Activated B cell treated with CpG ODN at 0.5 μM for 24 hours (primary cell): ENCODE results near the gene GRIP2. TPM values are rescaled to one million over a fixed set of nuclear protein-coding genes. Genes with fewer than 3 reads are reported as not detected.

Experiments used
- ATAC-seq: fragments of 200-7000 bp; cut with Tn5 transposase; one replicate; pipeline ENCODE4 v1.10.0; 2021; ENCODE audit warnings: low read depth, mild to moderate bottlenecking, moderate library complexity
- CTCF ChIA-PET: fragments of 350-600 bp; sonication (Branson Sonifier 250); formaldehyde crosslinking; loops from one replicate; lab custom pipeline; 2021; ENCODE audit warnings: antibody characterized with exemption; lab: Charles Lee
- POLR2A ChIA-PET: fragments of 350-600 bp; sonication (Branson Sonifier 250); formaldehyde crosslinking; loops from one replicate; lab custom pipeline; 2021; ENCODE audit warnings: antibody characterized with exemption; lab: Charles Lee
- DNase-seq: peaks from one replicate; pipeline ENCODE4 v3.0.0; 2022
- H3K27ac Mint-ChIP-seq: one replicate; pipeline ENCODE4 v1.8.0; 2020; ENCODE audit warnings: mixed read lengths
- H3K27me3 Mint-ChIP-seq: one replicate; pipeline ENCODE4 v1.8.0; 2021; ENCODE audit warnings: mixed read lengths
- H3K36me3 Mint-ChIP-seq: one replicate; pipeline ENCODE4 v1.8.0; 2021; ENCODE audit warnings: low read depth, mixed read lengths
- H3K4me1 Mint-ChIP-seq: one replicate; pipeline ENCODE4 v1.8.0; 2021; ENCODE audit warnings: mixed read lengths
- H3K4me3 Mint-ChIP-seq: one replicate; pipeline ENCODE4 v1.8.0; 2020; ENCODE audit warnings: mild to moderate bottlenecking, mixed read lengths
- H3K9me3 Mint-ChIP-seq: one replicate; pipeline ENCODE4 v1.8.0; 2020; ENCODE audit warnings: mixed read lengths
- intact Hi-C: fragments of 100-400 bp; cut with micrococcal nuclease; formaldehyde crosslinking; loops from one replicate; pipeline ENCODE4 v1.15.1; 2024
- total RNA-seq: library from RNA; stranded (reverse); gene quantifications from 2 replicates; pipeline ENCODE4 v1.2.3, GENCODE V29; 2022
- TF ChIP-seq, protein P1 (sequence below): fragments of 200-600 bp; IDR thresholded peaks from one replicate; pipeline ENCODE4 v1.8.0; 2022; ENCODE audit warnings: antibody characterized with exemption, mild to moderate bottlenecking

Gene GRIP2
- total RNA-seq, 1 donor from 2014 or later = not detected

DNA sequence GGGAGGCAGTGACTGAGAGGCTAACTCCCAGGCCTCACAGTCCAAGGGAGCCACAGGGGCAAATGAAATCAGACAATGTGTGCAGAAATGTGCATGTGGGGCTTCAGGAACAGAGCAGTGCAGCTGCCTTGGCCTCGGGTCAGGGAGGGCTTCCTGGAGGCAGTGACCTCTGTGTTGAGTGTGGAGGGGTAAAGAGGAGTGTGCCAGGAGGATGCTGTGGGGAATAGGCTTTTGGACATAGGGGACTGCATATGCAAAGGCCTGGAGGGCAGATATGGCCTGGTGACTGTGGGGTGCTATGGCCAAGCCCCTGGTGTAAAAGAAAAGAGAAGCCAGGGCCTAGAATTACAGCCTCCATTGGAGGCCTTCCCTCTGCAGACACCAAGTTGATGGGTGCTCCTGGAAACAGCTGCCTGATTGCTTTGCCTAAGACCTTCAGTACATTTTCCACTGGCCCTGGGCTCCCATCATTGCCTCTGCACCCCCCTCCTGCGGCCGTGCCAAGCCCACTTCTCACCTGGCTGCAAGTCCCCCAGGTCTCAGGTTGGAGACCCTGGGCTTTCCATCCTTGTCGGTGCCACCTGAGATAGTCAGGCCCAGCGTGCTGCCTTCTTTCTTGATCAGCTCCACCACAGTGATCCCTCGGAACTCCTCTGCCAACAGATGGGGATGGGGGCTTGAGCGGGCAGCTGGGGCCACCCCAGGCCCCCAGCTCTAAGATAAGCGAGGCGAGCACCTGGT lies 15.1 kb downstream of the GRIP2 start:
- ATAC-seq (no peak), DNase-seq (no peak)
- TF ChIP-seq, protein P1, sequence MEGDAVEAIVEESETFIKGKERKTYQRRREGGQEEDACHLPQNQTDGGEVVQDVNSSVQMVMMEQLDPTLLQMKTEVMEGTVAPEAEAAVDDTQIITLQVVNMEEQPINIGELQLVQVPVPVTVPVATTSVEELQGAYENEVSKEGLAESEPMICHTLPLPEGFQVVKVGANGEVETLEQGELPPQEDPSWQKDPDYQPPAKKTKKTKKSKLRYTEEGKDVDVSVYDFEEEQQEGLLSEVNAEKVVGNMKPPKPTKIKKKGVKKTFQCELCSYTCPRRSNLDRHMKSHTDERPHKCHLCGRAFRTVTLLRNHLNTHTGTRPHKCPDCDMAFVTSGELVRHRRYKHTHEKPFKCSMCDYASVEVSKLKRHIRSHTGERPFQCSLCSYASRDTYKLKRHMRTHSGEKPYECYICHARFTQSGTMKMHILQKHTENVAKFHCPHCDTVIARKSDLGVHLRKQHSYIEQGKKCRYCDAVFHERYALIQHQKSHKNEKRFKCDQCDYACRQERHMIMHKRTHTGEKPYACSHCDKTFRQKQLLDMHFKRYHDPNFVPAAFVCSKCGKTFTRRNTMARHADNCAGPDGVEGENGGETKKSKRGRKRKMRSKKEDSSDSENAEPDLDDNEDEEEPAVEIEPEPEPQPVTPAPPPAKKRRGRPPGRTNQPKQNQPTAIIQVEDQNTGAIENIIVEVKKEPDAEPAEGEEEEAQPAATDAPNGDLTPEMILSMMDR = no peak
- H3K4me3 Mint-ChIP-seq = no peak overlapping the region
- POLR2A ChIA-PET = no interaction called here
- H3K4me1 Mint-ChIP-seq = no peaks in the 10 kb centered on the region
- no peak overlapping the region for H3K27ac Mint-ChIP-seq
- H3K27me3 Mint-ChIP-seq = peaks cover 5% of the 10 kb centered on the region
- intact Hi-C loops = no loop called here
- no peaks in the 10 kb centered on the region for H3K9me3 Mint-ChIP-seq
- CTCF ChIA-PET = no interaction called here
- H3K36me3 Mint-ChIP-seq = no peaks in the 10 kb centered on the region

DNA sequence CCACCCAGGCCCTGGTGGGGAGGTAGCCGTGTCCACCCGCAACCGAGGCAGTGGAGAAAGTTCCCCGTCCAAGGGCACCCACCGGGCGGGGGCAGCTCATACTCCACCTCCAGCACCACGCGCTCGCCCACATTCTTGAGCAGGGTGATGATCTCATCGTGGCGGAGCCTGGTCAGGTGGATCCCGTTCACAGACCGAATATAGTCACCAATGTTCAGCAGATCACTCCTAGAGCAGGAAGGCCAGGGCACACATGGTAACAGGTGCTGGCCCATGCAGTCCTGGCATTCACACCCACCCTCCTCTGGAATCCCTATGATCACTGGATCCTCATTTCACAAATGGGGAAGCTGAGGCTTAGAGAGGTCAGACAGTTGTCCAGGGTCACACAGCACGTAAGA lies 15.8 kb downstream of the GRIP2 start:
- Mint-ChIP-seq H3K4me3 (no peak overlapping the region), H3K9me3 (no peaks in the 10 kb centered on the region), H3K4me1 (no peaks in the 10 kb centered on the region), H3K27ac (no peak overlapping the region), H3K36me3 (no peaks in the 10 kb centered on the region), H3K27me3 (peaks cover 5% of the 10 kb centered on the region)
- ChIA-PET CTCF (no interaction called here), POLR2A (no interaction called here)
- intact Hi-C loops = no loop called here
- ATAC-seq (no peak), DNase-seq (no peak)
- TF ChIP-seq, protein P1 = no peak

DNA sequence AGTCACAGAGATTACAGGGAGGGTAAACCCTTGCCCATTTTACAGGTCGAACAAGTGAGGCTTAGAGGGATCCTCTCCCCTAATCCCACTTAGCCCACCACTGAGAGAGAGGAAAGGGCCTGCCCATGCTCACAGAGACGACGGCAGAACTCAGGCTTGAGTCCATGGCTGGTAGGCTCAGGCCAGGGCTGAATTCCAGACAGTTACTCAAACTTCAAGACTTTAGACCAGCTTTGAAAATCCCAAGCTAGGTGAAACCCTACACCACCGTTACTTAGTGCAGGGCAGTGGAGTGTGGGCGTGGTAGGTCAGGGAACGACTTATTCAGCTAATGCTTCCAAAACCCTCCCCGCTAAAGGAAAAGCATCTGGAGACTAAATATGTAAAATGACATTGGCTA lies 16.4 kb downstream of the GRIP2 start:
- no peaks in the 10 kb centered on the region for H3K36me3 Mint-ChIP-seq
- intact Hi-C loops = no loop called here
- CTCF ChIA-PET = no interaction called here
- H3K4me3 Mint-ChIP-seq = no peak overlapping the region
- POLR2A ChIA-PET = no interaction called here
- no peak overlapping the region for H3K27ac Mint-ChIP-seq
- DNase-seq (no peak), ATAC-seq (no peak)
- peaks cover 5% of the 10 kb centered on the region for H3K27me3 Mint-ChIP-seq
- H3K9me3 Mint-ChIP-seq = no peaks in the 10 kb centered on the region
- TF ChIP-seq, protein P1 = no peak
- no peaks in the 10 kb centered on the region for H3K4me1 Mint-ChIP-seq

DNA sequence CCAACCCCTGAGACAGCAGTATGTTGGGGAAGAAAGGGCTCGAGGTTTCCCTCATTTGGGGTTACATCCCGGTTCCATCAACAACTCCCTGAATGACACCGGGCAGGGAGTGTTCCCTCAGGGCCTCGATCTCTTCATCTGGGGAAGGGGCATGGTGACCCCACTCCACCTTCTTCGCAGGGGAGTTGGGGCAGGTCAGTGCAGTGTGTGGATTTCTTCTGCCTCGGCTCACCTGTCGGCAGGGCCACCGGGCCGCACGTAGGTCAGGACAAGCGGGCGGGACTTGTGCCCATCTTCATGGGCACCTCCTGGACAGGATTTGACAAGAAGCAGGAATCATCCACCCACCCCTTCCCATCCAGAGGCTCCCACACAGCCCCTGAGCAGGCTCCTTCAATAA lies 17.4 kb downstream of the GRIP2 start:
- Mint-ChIP-seq H3K9me3 (no peaks in the 10 kb centered on the region), H3K4me3 (no peak overlapping the region), H3K27ac (no peak overlapping the region), H3K36me3 (no peaks in the 10 kb centered on the region), H3K4me1 (no peaks in the 10 kb centered on the region), H3K27me3 (peaks cover 5% of the 10 kb centered on the region)
- DNase-seq (no peak), ATAC-seq (no peak)
- CTCF ChIA-PET = no interaction called here
- intact Hi-C loops = no loop called here
- POLR2A ChIA-PET = no interaction called here
- TF ChIP-seq, protein P1 = no peak

DNA sequence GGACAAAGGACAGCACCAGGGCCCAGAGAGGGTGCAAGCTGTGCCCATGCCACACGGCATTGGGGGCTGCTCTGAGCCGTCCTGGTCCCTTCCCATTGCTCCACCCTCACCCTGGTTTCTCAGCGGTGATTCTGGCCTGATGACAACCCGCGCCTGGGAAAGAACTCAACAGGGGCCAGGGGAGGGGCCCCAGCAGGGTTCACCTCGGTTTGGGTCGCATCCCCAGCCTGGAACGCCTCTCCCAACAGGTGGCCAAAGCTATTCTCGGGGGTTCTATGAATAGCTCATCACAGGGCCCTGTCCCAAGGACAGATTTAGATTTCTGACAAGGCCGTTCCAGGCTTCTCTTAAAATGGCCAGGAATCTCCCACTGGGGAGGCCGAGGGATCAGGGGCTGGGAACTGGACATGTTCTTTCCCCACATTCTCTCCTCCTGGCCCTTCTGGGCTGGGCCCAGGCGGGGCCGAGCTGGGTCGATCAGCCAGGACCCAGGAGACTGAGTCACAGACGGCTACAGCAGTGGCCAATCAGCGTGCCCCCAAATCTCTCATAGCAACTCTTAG lies 17.9 kb downstream of the GRIP2 start:
- H3K4me1 Mint-ChIP-seq = no peaks in the 10 kb centered on the region
- peaks cover 5% of the 10 kb centered on the region for H3K27me3 Mint-ChIP-seq
- no peaks in the 10 kb centered on the region for H3K36me3 Mint-ChIP-seq
- no peak overlapping the region for H3K4me3 Mint-ChIP-seq
- ChIA-PET CTCF (no interaction called here), POLR2A (no interaction called here)
- no peak for DNase-seq
- no peak overlapping the region for H3K27ac Mint-ChIP-seq
- intact Hi-C loops = no loop called here
- no peak for ATAC-seq
- TF ChIP-seq, protein P1 = no peak
- no peaks in the 10 kb centered on the region for H3K9me3 Mint-ChIP-seq
